Type B pancreatic cell (in vitro differentiated cells): ENCODE measurements around the gene PON2. TPM values are rescaled to one million over a fixed set of nuclear protein-coding genes. Genes with fewer than 3 reads are reported as not detected.
A peak's percentile ranks its signal among the peaks of the same experiment; 100 is the strongest.

Source experiments
- DNase-seq: peaks from one replicate; pipeline ENCODE4 v3.0.0; 2021; ENCODE audit warnings: mixed read lengths; ENCODE audit not compliant: unreplicated experiment; ENCODE audit errors: extremely low spot score
- H3K27ac Mint-ChIP-seq: 2 replicates; pipeline ENCODE4 v1.8.0; 2021; ENCODE audit warnings: mild to moderate bottlenecking, mixed read lengths
- H3K27me3 Mint-ChIP-seq: 2 replicates; pipeline ENCODE4 v1.8.0; 2021; ENCODE audit warnings: mixed read lengths
- H3K36me3 Mint-ChIP-seq: 2 replicates; pipeline ENCODE4 v1.8.0; 2021; ENCODE audit warnings: mixed read lengths
- H3K4me1 Mint-ChIP-seq: one replicate; pipeline ENCODE4 v1.8.0; 2021; ENCODE audit warnings: mixed read lengths; ENCODE audit not compliant: unreplicated experiment
- H3K4me3 Mint-ChIP-seq: 2 replicates; pipeline ENCODE4 v1.8.0; 2021; ENCODE audit warnings: mild to moderate bottlenecking, mixed read lengths
- H3K9me3 Mint-ChIP-seq: 2 replicates; pipeline ENCODE4 v1.8.0; 2021; ENCODE audit warnings: mixed read lengths
- total RNA-seq: library from RNA; stranded (reverse); gene quantifications from 2 replicates; pipeline ENCODE4 v1.2.1, GENCODE V29; 2021; ENCODE audit warnings: low replicate concordance
- TF ChIP-seq, protein P1 (sequence below): fragments of 200-600 bp; sonication (generic); conservative IDR thresholded peaks from 2 replicates; pipeline ENCODE4 v1.5.0; 2021; ENCODE audit warnings: antibody characterized with exemption, mild to moderate bottlenecking

PON2 gene
- total RNA-seq, 1 donor from 2014 or later: 79.2 TPM

- peaks cover 6% of the 10 kb centered on the region for H3K27me3 Mint-ChIP-seq
- peaks cover 41% of the 10 kb centered on the region for H3K36me3 Mint-ChIP-seq
- no peak overlapping the region for H3K27ac Mint-ChIP-seq
- peaks cover 36% of the 10 kb centered on the region for H3K4me1 Mint-ChIP-seq
- no peak for DNase-seq
- no peaks in the 10 kb centered on the region for H3K9me3 Mint-ChIP-seq
- H3K4me3 Mint-ChIP-seq: no peak overlapping the region
- TF ChIP-seq, protein P1, sequence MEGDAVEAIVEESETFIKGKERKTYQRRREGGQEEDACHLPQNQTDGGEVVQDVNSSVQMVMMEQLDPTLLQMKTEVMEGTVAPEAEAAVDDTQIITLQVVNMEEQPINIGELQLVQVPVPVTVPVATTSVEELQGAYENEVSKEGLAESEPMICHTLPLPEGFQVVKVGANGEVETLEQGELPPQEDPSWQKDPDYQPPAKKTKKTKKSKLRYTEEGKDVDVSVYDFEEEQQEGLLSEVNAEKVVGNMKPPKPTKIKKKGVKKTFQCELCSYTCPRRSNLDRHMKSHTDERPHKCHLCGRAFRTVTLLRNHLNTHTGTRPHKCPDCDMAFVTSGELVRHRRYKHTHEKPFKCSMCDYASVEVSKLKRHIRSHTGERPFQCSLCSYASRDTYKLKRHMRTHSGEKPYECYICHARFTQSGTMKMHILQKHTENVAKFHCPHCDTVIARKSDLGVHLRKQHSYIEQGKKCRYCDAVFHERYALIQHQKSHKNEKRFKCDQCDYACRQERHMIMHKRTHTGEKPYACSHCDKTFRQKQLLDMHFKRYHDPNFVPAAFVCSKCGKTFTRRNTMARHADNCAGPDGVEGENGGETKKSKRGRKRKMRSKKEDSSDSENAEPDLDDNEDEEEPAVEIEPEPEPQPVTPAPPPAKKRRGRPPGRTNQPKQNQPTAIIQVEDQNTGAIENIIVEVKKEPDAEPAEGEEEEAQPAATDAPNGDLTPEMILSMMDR: no peak
Measured at GRCh38 chr7:95425694-95426093, 9.1 kb downstream of the PON2 start.

DNA sequence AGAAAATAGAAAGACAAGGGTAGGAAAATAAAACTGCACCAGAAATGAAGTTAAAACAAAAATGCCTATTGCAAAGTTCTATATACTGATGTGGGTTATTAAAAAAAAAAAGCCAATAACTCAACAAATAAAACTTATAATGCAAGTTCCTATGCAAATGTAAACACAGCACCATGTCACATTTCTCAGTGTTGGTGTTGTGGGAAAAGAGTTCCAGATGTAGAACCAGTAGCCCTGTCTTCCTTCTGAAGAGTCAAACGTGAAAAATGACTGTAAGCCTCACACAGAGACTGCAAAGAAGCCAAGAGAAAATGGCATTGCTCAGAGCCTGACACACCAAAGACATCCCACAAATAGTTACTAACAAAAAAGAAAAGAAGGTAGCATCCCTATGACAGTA is 10.1 kb downstream of the PON2 start:
- Mint-ChIP-seq H3K4me3 (no peak overlapping the region), H3K27ac (no peak overlapping the region), H3K27me3 (peaks cover 6% of the 10 kb centered on the region), H3K4me1 (peaks cover 36% of the 10 kb centered on the region), H3K36me3 (peaks cover 45% of the 10 kb centered on the region), H3K9me3 (no peaks in the 10 kb centered on the region)
- TF ChIP-seq, protein P1: no peak
- DNase-seq: no peak

GRCh38 chr7:95421847-95422444 is 12.9 kb downstream of the PON2 start:
- peak overlapping the region; percentile 77 for H3K4me3 Mint-ChIP-seq
- H3K27ac Mint-ChIP-seq: peak overlapping the region; percentile 36
- TF ChIP-seq, protein P1: no peak
- peaks cover 10% of the 10 kb centered on the region for H3K27me3 Mint-ChIP-seq
- H3K9me3 Mint-ChIP-seq: no peaks in the 10 kb centered on the region
- peaks cover 43% of the 10 kb centered on the region for H3K36me3 Mint-ChIP-seq
- DNase-seq: no peak
- H3K4me1 Mint-ChIP-seq: peaks cover 31% of the 10 kb centered on the region

DNA sequence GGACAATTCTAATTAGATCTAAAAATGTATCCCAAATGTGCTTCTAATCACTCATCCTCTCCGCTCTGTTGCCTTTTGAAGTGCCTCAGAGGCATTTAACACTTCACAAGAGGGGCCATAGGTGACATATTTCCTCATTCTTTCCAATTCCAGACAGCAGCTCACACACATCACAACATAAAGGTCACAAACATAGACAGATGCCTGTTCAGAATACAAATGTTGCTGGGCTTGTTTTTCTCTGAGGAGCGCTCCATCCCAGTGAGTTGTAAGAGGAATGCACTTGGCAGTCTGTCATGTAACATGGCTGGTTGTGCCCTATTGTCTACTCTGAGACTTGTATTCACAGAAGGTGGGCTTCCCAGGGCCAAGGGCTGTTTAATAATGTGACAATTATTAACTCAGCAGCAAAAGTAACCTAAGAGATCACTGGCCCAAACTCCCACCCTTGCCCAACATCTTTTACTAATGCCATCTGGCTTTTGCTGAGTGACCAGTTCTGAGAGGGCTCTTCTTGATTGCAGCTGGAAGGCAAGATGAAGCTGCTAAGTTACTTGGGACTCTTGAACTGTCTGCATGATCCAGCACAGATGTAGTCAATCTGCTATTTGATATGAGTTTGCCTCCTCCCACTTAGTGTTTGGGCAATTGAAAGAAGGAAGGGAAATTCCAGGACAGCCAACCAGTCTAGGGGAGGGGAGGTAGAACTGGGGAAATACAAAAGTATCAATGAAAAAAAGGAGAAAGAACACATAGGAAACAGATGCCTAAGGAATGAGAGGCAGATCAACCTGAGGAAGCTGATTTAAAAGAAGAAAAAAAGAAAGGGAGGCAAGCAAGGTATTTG is 13.6 kb downstream of the PON2 start:
- Mint-ChIP-seq H3K9me3 (no peaks in the 10 kb centered on the region), H3K27me3 (peaks cover 10% of the 10 kb centered on the region), H3K4me3 (peak overlapping the region; percentile 77), H3K4me1 (peaks cover 31% of the 10 kb centered on the region), H3K36me3 (peaks cover 39% of the 10 kb centered on the region), H3K27ac (peak overlapping the region; percentile 36)
- TF ChIP-seq, protein P1: no peak
- no peak for DNase-seq

- DNase-seq: no peak
- peaks cover 45% of the 10 kb centered on the region for H3K36me3 Mint-ChIP-seq
- H3K27ac Mint-ChIP-seq: no peak overlapping the region
- H3K27me3 Mint-ChIP-seq: peaks cover 2% of the 10 kb centered on the region
- H3K4me1 Mint-ChIP-seq: no peaks in the 10 kb centered on the region
- TF ChIP-seq, protein P1: no peak
- no peak overlapping the region for H3K4me3 Mint-ChIP-seq
- no peaks in the 10 kb centered on the region for H3K9me3 Mint-ChIP-seq
Measured at GRCh38 chr7:95412075-95412474, 22.8 kb downstream of the PON2 start.
